WERI-Rb-1 (cell line): ENCODE data around the gene ANXA9.
A peak's percentile ranks its signal among the peaks of the same experiment; 100 is the strongest.

Experiments used
- DNase-seq: peaks from one replicate; pipeline ENCODE4 v3.0.0-alpha.2; 2020
- H3K27ac ChIP-seq: fragments of 250-450 bp; sonication (Bioruptor Pico); 2 replicates; pipeline ENCODE4 v1.5.1; 2020; ENCODE audit warnings: mild to moderate bottlenecking, moderate library complexity
- H3K27me3 ChIP-seq: fragments of 250-450 bp; sonication (Bioruptor Pico); 2 replicates; pipeline ENCODE4 v1.5.1; 2021; ENCODE audit warnings: mild to moderate bottlenecking, low read depth, moderate library complexity; ENCODE audit not compliant: insufficient read depth, severe bottlenecking
- H3K36me3 ChIP-seq: fragments of 250-450 bp; sonication (Bioruptor Pico); 2 replicates; pipeline ENCODE4 v1.5.1; 2020; ENCODE audit warnings: mild to moderate bottlenecking, moderate library complexity
- H3K4me3 ChIP-seq: 2 replicates; pipeline ENCODE4 v1.5.1; 2011; ENCODE audit warnings: low read depth, mild to moderate bottlenecking, control low read depth, low read length
- H3K9me3 ChIP-seq: fragments of 250-450 bp; sonication (Bioruptor Pico); 2 replicates; pipeline ENCODE4 v1.5.1; 2021; ENCODE audit warnings: mild to moderate bottlenecking, moderate library complexity; ENCODE audit not compliant: severe bottlenecking
- TF ChIP-seq, protein P1 (sequence below): IDR thresholded peaks from 2 replicates; pipeline ENCODE4 v1.5.1; 2011; ENCODE audit warnings: low read depth, mild to moderate bottlenecking, control low read depth, inconsistent platforms, low read length

Gene ANXA9

DNA sequence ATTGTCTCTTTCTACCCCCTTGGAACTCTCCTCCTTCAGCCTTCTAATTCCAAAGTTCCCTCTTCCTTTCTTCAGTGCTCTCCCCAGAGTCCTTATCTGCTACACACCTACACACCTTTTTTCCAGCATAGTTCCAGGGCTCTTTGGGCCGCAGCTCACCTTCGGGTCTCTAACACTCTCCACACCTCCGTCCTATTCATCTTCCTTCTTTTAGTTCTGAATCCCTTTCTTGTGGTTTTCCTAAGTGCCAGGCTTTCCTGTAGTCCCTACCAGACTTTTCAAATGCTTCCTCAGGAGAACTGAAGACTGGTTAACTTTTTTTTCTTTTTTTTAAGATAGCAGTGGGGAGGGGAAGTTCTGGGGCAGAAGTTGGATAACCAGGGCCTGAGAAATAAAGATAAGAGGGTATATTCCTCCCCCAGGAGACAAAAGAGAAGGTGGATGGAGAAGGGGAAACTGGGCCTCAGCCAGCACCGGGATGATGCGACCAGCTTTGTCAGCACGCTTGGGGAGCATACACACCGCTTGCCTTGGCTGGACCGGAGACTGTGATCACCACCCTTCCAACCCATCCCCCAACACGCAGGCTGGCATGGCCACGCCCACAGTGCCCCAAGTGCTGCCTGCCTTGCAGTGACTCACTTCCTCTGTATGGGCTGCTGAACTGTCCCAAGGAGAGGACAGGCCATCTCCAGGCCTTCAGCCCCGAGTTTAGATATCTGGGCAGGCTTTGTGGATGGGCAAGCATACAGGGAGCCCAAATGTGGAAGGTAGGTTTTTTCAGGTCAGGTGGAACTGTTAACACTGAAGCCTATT lies 5.0 kb upstream of the ANXA9 start:
- Histone ChIP-seq H3K9me3 (peaks cover 4% of the 10 kb centered on the region), H3K27me3 (no peaks in the 10 kb centered on the region), H3K36me3 (peaks cover 12% of the 10 kb centered on the region), H3K4me3 (no peak overlapping the region), H3K27ac (no peak overlapping the region)
- no peak for DNase-seq
- TF ChIP-seq, protein P1, sequence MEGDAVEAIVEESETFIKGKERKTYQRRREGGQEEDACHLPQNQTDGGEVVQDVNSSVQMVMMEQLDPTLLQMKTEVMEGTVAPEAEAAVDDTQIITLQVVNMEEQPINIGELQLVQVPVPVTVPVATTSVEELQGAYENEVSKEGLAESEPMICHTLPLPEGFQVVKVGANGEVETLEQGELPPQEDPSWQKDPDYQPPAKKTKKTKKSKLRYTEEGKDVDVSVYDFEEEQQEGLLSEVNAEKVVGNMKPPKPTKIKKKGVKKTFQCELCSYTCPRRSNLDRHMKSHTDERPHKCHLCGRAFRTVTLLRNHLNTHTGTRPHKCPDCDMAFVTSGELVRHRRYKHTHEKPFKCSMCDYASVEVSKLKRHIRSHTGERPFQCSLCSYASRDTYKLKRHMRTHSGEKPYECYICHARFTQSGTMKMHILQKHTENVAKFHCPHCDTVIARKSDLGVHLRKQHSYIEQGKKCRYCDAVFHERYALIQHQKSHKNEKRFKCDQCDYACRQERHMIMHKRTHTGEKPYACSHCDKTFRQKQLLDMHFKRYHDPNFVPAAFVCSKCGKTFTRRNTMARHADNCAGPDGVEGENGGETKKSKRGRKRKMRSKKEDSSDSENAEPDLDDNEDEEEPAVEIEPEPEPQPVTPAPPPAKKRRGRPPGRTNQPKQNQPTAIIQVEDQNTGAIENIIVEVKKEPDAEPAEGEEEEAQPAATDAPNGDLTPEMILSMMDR = 0 out of 2 replicates have a peak, but pooled peaks have one; percentile 6

DNA sequence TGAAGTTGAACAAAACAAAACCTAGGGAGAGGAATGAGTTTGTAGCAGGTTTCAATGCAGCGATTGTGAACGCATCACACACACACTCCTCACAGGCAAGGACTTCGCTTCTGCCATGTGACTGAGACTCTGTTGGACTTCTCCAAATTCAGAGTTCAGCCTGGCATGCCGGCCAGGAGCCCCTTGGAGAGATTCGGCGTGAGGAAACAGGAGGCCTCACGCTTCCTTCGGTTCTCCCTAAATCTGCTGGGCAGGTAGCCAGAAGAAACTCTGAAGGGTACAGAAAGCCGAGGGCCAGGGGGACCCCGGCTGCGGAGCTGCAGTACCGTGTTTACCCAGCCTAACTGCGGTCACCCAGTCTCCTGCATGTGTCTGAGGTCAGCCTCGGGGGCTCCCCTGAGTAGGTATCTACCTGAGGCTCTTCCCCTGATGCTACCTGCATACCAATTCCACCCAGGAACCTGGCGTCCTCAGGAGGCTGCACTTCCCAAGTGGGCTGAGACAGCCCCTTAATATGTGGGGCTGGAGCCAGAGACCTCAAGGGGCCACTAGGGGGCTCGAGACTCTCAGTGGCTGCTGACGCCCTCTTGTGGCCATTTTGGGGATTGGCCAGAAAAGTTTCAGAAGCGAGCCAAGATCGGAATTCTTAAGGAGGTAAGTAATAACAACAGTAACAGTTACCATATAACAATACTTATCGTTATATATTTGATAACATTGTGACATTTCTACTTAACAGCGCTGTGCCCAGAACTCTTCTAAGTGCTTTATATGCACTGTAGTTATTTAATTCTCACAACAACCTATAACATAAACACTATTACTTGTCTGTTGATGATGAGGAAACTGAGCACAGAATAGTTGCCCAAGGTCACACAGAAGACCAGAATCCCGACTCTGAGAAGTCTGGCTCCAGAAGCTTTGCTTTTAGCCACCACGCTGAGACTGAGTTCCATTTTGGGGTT lies 2.7 kb upstream of the ANXA9 start:
- no peaks in the 10 kb centered on the region for H3K27me3 ChIP-seq
- H3K4me3 ChIP-seq = no peak overlapping the region
- H3K9me3 ChIP-seq = peaks cover 4% of the 10 kb centered on the region
- no peak overlapping the region; the same call in 1 of the 2 replicates for H3K27ac ChIP-seq
- no peaks in the 10 kb centered on the region for H3K36me3 ChIP-seq
- DNase-seq = peak; percentile 98
- TF ChIP-seq, protein P1 = peak; percentile 100

DNA sequence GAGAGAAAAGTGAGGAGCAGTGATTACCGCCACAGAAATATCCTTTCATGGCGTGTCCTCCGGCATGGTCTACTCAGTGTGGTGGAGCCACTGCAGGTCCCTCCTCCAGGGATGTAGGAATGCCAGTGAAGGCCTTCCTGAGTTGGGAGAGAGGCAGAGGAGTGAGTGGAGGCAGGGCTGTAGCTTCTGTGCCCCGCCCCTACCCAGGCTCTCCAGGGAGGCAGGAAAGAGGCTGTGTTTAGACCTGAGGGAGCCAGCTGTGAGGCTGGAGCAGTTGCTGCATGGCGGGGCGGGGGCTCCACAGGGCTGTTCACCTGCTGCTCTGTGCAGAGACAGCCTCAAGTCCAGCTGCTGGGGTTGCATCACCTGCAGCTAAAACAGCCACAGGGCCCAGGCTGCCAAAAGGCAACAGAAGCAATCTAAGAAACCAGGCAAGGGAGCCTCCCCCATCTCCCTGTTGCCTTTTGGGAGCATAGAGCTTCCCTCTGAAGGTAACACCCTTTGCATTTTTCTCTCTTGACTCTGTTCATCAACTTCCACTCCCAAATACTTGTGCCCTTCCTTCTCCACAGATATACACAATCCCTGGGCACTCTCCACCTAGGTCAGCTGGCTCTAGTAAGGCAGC lies 801 bp upstream of the ANXA9 start:
- Histone ChIP-seq H3K27me3 (no peaks in the 10 kb centered on the region), H3K36me3 (no peaks in the 10 kb centered on the region), H3K4me3 (no peak overlapping the region), H3K27ac (no peak overlapping the region), H3K9me3 (no peaks in the 10 kb centered on the region)
- DNase-seq = peak; percentile 71
- TF ChIP-seq, protein P1 = no peak

DNA sequence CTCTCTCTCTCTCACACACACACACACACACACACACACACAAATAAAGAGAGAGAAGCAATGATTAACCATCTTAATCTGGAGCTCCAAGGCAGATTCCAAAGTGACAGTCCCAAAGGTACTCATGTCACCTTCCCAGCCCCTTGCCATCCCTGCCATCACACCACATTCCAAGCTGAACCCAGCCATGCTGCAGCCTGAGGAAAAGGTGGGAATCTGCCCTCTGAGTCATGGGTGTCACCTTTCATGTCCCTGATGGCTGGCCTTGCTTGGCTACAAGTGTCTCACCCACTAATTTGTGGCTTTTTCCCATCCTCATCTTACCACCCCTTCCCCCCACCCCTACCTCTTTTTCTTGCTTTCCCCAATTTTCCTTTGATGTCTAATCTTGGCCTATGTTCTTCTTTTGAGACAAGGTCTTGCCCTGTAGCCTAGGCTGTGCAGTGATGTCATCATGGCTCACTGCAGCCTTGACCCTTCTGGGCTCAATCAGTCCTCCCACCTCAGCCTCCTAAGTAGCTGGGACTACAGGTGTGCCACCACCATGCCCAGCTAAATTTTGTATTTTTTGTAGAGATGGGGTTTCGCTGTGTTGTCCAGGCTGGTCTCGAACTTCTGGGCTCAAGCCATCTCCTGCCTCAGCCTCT lies 3.2 kb downstream of the ANXA9 start:
- no peaks in the 10 kb centered on the region for H3K9me3 ChIP-seq
- H3K27me3 ChIP-seq = no peaks in the 10 kb centered on the region
- TF ChIP-seq, protein P1 = no peak
- no peak overlapping the region for H3K27ac ChIP-seq
- no peaks in the 10 kb centered on the region for H3K36me3 ChIP-seq
- no peak for DNase-seq
- H3K4me3 ChIP-seq = no peak overlapping the region

DNA sequence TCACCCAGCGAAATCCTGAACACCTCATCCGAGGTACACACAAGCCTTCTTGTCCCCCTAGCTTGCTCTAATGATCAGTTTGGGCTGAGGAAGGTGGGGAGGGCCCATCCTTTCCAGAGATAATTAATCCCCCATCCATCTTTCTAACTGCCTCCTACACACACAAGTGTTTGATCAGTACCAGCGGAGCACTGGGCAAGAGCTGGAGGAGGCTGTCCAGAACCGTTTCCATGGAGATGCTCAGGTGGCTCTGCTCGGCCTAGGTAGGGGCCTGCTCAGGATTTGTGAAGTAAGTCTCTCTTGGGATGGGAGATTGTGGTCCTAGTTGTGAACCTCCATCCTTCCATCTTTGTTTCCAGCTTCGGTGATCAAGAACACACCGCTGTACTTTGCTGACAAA lies 5.8 kb downstream of the ANXA9 start:
- TF ChIP-seq, protein P1 = no peak

More for the DNA sequence above, 5.8 kb downstream of the ANXA9 start:
- no peak for DNase-seq
- no peak overlapping the region for H3K4me3 ChIP-seq
- H3K36me3 ChIP-seq = no peaks in the 10 kb centered on the region
- H3K27ac ChIP-seq = no peak overlapping the region
- H3K9me3 ChIP-seq = no peaks in the 10 kb centered on the region
- H3K27me3 ChIP-seq = no peaks in the 10 kb centered on the region
